Skeletal muscle tissue (tissue), 4 donors: ENCODE results near the gene ABHD17A. TPM values are rescaled to one million over a fixed set of nuclear protein-coding genes. Genes with fewer than 3 reads are reported as not detected.
A peak's percentile ranks its signal among the peaks of the same experiment; 100 is the strongest.

Experiments
- H3K27ac ChIP-seq: one replicate; pipeline ENCODE4 v1.7.0; 2013; ENCODE audit warnings: mild to moderate bottlenecking, low read depth, low read length, inconsistent platforms
- H3K27me3 ChIP-seq, 3 donors: one replicate each; pipeline ENCODE4 v1.7.0; 2013; ENCODE audit warnings: low read length in 3 of 3; ENCODE audit not compliant: control insufficient read depth in 3 of 3, insufficient read depth in 3 of 3
- H3K36me3 ChIP-seq, 3 donors: one replicate each; pipeline ENCODE4 v1.7.0; 2013; ENCODE audit warnings: low read length in 3 of 3; ENCODE audit not compliant: control insufficient read depth in 3 of 3, insufficient read depth in 3 of 3
- H3K4me1 ChIP-seq, 3 donors: one replicate each; pipeline ENCODE4 v1.7.0; 2013; ENCODE audit warnings: low read length in 3 of 3, mild to moderate bottlenecking in 3 of 3; ENCODE audit not compliant: control insufficient read depth in 3 of 3, insufficient read depth in 3 of 3
- H3K4me3 ChIP-seq, 3 donors: one replicate each; pipeline ENCODE4 v1.7.0; 2013; ENCODE audit warnings: low read length in 3 of 3
- H3K9ac ChIP-seq, 3 donors: one replicate each; pipeline ENCODE4 v1.7.0; 2013; ENCODE audit warnings: low read length in 3 of 3, mild to moderate bottlenecking in 3 of 3, moderate library complexity in 2 of 3, low read depth in 1 of 3
- H3K9me3 ChIP-seq, 3 donors: one replicate each; pipeline ENCODE4 v1.7.0; 2013; ENCODE audit warnings: low read length in 3 of 3; ENCODE audit not compliant: control insufficient read depth in 3 of 3
- total RNA-seq: library from RNA; depleted of rRNA; stranded (reverse); fragments of >200 nt; gene quantifications from one replicate; pipeline ENCODE4 v1.2.3, GENCODE V29; 2014
- donor health status: Osteomylitis.

Gene ABHD17A
- total RNA-seq, 1 donor from 2014 or later, result 52.7 TPM

- Histone ChIP-seq H3K4me1 (peaks cover 16 to 22% (median 21%) of the 10 kb centered on the region in 3 donors), H3K9me3 (no peaks in the 10 kb centered on the region), H3K36me3 (peaks cover 0 to 3% (median 0%) of the 10 kb centered on the region in 3 donors), H3K27me3 (no peaks in the 10 kb centered on the region), H3K9ac (no peak overlapping the region), H3K27ac (no peak overlapping the region), H3K4me3 (no peak overlapping the region)
These were observed 16.3 kb downstream of the ABHD17A start for GRCh38 chr19:1868971-1869370.

- peaks cover 0 to 3% (median 0%) of the 10 kb centered on the region in 3 donors for H3K36me3 ChIP-seq
These were observed 18.0 kb downstream of the ABHD17A start for GRCh38 chr19:1867349-1867724.

GRCh38 chr19:1866693-1867348 is 18.5 kb downstream of the ABHD17A start:
- Histone ChIP-seq H3K9ac (no peak overlapping the region), H3K9me3 (no peaks in the 10 kb centered on the region), H3K4me1 (peaks cover 3 to 10% (median 8%) of the 10 kb centered on the region in 3 donors), H3K36me3 (peaks cover 0 to 3% (median 0%) of the 10 kb centered on the region in 3 donors), H3K4me3 (no peak overlapping the region), H3K27me3 (no peaks in the 10 kb centered on the region), H3K27ac (no peak overlapping the region)

More at GRCh38 chr19:1867349-1867724, 18.0 kb downstream of the ABHD17A start:
- no peak overlapping the region for H3K9ac ChIP-seq
- no peak overlapping the region for H3K4me3 ChIP-seq
- H3K27ac ChIP-seq, result no peak overlapping the region
- H3K9me3 ChIP-seq, result no peaks in the 10 kb centered on the region
- no peaks in the 10 kb centered on the region for H3K27me3 ChIP-seq
- H3K4me1 ChIP-seq, result peaks cover 3 to 7% (median 6%) of the 10 kb centered on the region in 3 donors

- Histone ChIP-seq H3K9me3 (no peaks in the 10 kb centered on the region), H3K27me3 (peaks cover 0 to 4% (median 0%) of the 10 kb centered on the region in 3 donors), H3K36me3 (no peaks in the 10 kb centered on the region), H3K4me1 (peaks cover 12 to 24% (median 16%) of the 10 kb centered on the region in 3 donors), H3K27ac (peak overlapping the region; percentile 83), H3K4me3 (peak overlapping the region in 1 of 3 donors; percentile 71), H3K9ac (peak overlapping the region; percentile 51 to 75 (median 69))
These were observed 19.9 kb downstream of the ABHD17A start for GRCh38 chr19:1865172-1866010.

GRCh38 chr19:1864480-1865171 is 20.7 kb downstream of the ABHD17A start:
- Histone ChIP-seq H3K27me3 (peaks cover 0 to 4% (median 0%) of the 10 kb centered on the region in 3 donors), H3K9me3 (no peaks in the 10 kb centered on the region), H3K36me3 (no peaks in the 10 kb centered on the region), H3K4me1 (peaks cover 12 to 28% (median 22%) of the 10 kb centered on the region in 3 donors), H3K9ac (peak overlapping the region; percentile 51 to 75 (median 69)), H3K4me3 (peak overlapping the region; percentile 62 to 72 (median 71)), H3K27ac (peak overlapping the region; percentile 83)

GRCh38 chr19:1863638-1864479 is 21.4 kb downstream of the ABHD17A start:
- H3K27ac ChIP-seq, result peak overlapping the region; percentile 83
- peaks cover 0 to 7% (median 0%) of the 10 kb centered on the region in 3 donors for H3K27me3 ChIP-seq
- no peaks in the 10 kb centered on the region for H3K36me3 ChIP-seq
- H3K9me3 ChIP-seq, result no peaks in the 10 kb centered on the region
- peak overlapping the region; percentile 33 to 75 (median 69) for H3K9ac ChIP-seq
- peak overlapping the region; percentile 62 to 72 (median 71) for H3K4me3 ChIP-seq
- H3K4me1 ChIP-seq, result peaks cover 12 to 31% (median 23%) of the 10 kb centered on the region in 3 donors

- Histone ChIP-seq H3K36me3 (no peaks in the 10 kb centered on the region), H3K27ac (peak within 1 kb of the TSS; percentile 83), H3K4me1 (peaks cover 12 to 35% (median 23%) of the 10 kb centered on the region in 3 donors), H3K27me3 (peaks cover 0 to 11% (median 3%) of the 10 kb centered on the region in 3 donors), H3K9me3 (no peaks in the 10 kb centered on the region), H3K9ac (peak within 1 kb of the TSS; percentile 51 to 75 (median 69)), H3K4me3 (peak within 1 kb of the TSS; percentile 62 to 72 (median 71))
These were observed 22.0 kb downstream of the ABHD17A start, which contains the start of gene KLF16 for GRCh38 chr19:1863328-1863637. Gene KLF16, minus strand, starts transcription at chr19:1863579. Its CDS starts 82 bp downstream, at chr19:1863497.

GRCh38 chr19:1862424-1863327 is 22.6 kb downstream of the ABHD17A start:
- H3K27ac ChIP-seq, result peak overlapping the region; percentile 30
- H3K4me1 ChIP-seq, result peaks cover 12 to 41% (median 30%) of the 10 kb centered on the region in 3 donors
- H3K9me3 ChIP-seq, result no peaks in the 10 kb centered on the region
- H3K36me3 ChIP-seq, result no peaks in the 10 kb centered on the region
- H3K27me3 ChIP-seq, result peaks cover 0 to 13% (median 4%) of the 10 kb centered on the region in 3 donors
- H3K4me3 ChIP-seq, result peak overlapping the region; percentile 51 to 66 (median 61)
- H3K9ac ChIP-seq, result peak overlapping the region in 2 of 3 donors; percentile 38 to 54
